Activated naive CD8-positive, alpha-beta T cell treated with anti-CD3 and anti-CD28 coated beads, Interleukin-2, amount 50 U/mL, for 24 hours (primary cell): ENCODE measurements around the gene HNF1B.

ENCODE experiments used
- ATAC-seq: fragments of 150-1000 bp; cut with Tn5 transposase; one replicate; pipeline ENCODE4 v1.10.0; 2021
- DNase-seq: peaks from one replicate; pipeline ENCODE4 v3.0.0; 2021
- H3K27ac Mint-ChIP-seq: one replicate; pipeline ENCODE4 v1.8.0; 2021; ENCODE audit warnings: mild to moderate bottlenecking, mixed read lengths
- H3K27me3 Mint-ChIP-seq: one replicate; pipeline ENCODE4 v1.8.0; 2021; ENCODE audit warnings: mixed read lengths
- H3K36me3 Mint-ChIP-seq: one replicate; pipeline ENCODE4 v1.8.0; 2021; ENCODE audit warnings: low read depth, mixed read lengths
- H3K4me1 Mint-ChIP-seq: one replicate; pipeline ENCODE4 v1.8.0; 2021; ENCODE audit warnings: mixed read lengths
- H3K4me3 Mint-ChIP-seq: one replicate; pipeline ENCODE4 v1.8.0; 2021; ENCODE audit warnings: mild to moderate bottlenecking, moderate library complexity, mixed read lengths
- H3K9me3 Mint-ChIP-seq: one replicate; pipeline ENCODE4 v1.8.0; 2021; ENCODE audit warnings: mixed read lengths

Gene HNF1B

GRCh38 chr17:37747222-37747621 is 2.4 kb upstream of the HNF1B start:
- Mint-ChIP-seq H3K4me3 (no peak overlapping the region), H3K4me1 (peaks cover 32% of the 10 kb centered on the region), H3K27ac (no peak overlapping the region), H3K9me3 (no peaks in the 10 kb centered on the region), H3K27me3 (peaks cover 66% of the 10 kb centered on the region), H3K36me3 (no peaks in the 10 kb centered on the region)
- DNase-seq (no peak), ATAC-seq (no peak)

GRCh38 chr17:37746617-37747016 is 1.8 kb upstream of the HNF1B start:
- no peaks in the 10 kb centered on the region for H3K36me3 Mint-ChIP-seq
- no peak for ATAC-seq
- H3K27ac Mint-ChIP-seq: no peak overlapping the region
- peak overlapping the region; percentile 19 for H3K4me3 Mint-ChIP-seq
- peaks cover 65% of the 10 kb centered on the region for H3K27me3 Mint-ChIP-seq
- H3K9me3 Mint-ChIP-seq: no peaks in the 10 kb centered on the region
- H3K4me1 Mint-ChIP-seq: peaks cover 27% of the 10 kb centered on the region
- no peak for DNase-seq

DNA sequence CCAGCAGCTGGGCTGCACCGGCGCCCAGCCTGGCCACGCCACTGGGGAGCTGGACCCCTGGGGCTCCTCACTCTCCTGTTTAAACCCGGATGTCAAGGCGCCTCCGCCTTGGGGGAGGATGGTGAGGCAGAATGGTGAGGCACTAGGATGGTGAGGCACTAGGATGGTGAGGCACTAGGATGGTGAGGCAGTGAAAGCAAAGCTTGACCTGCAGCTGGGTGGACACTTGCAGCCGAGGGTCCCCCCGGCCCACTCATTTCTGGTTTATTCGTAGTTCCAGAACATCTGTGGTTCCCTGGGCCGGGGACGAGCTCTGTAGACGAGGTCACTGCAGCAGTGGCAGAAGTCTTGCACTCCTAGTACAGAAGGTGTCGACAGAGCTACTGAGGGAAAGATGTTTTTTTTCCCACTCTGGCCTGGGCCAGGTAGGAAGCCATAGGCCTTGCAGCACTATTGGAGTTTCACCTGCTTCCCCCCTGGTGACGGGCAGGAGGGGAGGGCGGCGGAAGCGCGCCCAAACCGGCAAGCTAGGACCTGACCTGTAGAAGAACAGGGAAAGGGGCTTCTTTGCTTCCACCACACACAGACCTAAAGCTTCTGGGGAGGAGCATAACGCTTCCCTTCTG is 1.1 kb upstream of the HNF1B start:
- Mint-ChIP-seq H3K27ac (no peak overlapping the region), H3K36me3 (no peaks in the 10 kb centered on the region), H3K9me3 (no peaks in the 10 kb centered on the region), H3K4me1 (peaks cover 27% of the 10 kb centered on the region), H3K27me3 (peaks cover 72% of the 10 kb centered on the region), H3K4me3 (peak overlapping the region; percentile 74)
- DNase-seq: no peak
- no peak for ATAC-seq

GRCh38 chr17:37744633-37744927 is 279 bp downstream of the HNF1B start:
- DNase-seq (no peak), ATAC-seq (no peak)
- Mint-ChIP-seq H3K4me3 (peak overlapping the region; percentile 74), H3K4me1 (peaks cover 25% of the 10 kb centered on the region), H3K27ac (no peak overlapping the region), H3K9me3 (no peaks in the 10 kb centered on the region), H3K36me3 (peaks cover 1% of the 10 kb centered on the region), H3K27me3 (peaks cover 78% of the 10 kb centered on the region)

- Mint-ChIP-seq H3K9me3 (no peaks in the 10 kb centered on the region), H3K36me3 (peaks cover 1% of the 10 kb centered on the region), H3K27me3 (peaks cover 81% of the 10 kb centered on the region), H3K4me3 (peak overlapping the region; percentile 74), H3K4me1 (peaks cover 25% of the 10 kb centered on the region), H3K27ac (no peak overlapping the region)
- DNase-seq (peak; percentile 38), ATAC-seq (peak; percentile 27)
Measured at GRCh38 chr17:37743875-37744632, 805 bp downstream of the HNF1B start.

DNA sequence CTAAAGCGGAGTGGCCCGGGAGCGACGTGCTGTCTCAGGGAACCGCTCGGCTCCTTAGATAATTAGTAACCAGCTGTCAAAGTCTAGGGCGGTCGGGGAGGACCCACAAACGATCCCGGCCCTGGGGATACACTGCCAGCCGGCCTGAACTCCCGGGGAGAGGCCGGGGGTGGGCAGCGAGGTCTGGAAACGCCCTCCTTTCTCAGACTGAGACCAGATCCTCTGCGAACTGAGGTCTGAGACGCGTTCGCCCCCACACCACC is 1.3 kb downstream of the HNF1B start:
- ATAC-seq (no peak), DNase-seq (no peak)
- H3K36me3 Mint-ChIP-seq: peaks cover 1% of the 10 kb centered on the region
- peak overlapping the region; percentile 74 for H3K4me3 Mint-ChIP-seq
- peak overlapping the region; percentile 62 for H3K27ac Mint-ChIP-seq
- H3K4me1 Mint-ChIP-seq: peaks cover 25% of the 10 kb centered on the region
- no peaks in the 10 kb centered on the region for H3K9me3 Mint-ChIP-seq
- H3K27me3 Mint-ChIP-seq: peaks cover 81% of the 10 kb centered on the region

DNA sequence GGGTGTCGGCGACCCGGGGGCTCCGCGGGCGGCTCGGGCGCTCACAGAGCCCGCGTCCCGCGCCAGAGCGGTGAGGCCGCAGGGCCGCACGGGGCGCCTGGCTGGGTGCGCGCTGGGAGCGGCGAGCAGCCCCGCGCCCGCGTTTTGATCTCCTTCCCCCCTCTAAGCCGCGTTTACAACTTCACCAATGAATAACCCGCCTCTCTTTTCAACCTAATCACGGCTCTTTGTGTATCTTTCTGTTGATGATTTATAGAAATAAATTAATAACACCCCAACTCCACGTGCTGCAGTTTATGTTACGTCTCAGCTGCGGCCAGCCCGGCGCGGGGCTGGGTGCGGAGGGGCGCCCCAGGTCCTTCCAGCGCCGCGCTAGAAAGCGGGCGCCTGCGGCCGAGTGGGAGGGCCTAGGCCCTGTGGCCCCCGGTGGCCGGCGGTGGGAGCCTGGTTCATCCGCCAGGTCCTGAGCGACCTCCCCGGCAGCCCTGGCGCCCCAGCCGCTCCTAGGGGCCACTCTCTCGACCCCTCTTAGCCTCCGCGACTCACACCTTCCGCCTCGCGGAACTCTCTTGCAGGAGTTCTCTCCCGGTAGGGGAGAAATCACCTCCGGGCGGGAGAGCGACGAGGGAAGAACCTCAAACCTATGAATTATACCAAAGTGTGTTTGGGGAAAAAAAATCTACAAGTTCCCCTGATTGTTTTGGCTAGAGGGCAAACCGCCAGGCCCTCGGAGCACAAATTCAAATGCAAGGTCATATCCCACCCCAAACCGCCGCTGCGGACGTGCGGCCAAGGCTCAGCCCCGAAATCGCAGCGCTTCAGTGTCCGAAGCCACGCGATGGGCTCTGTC is 1.9 kb downstream of the HNF1B start:
- Mint-ChIP-seq H3K4me1 (peaks cover 25% of the 10 kb centered on the region), H3K27ac (peak overlapping the region; percentile 62), H3K27me3 (peaks cover 83% of the 10 kb centered on the region), H3K4me3 (peak overlapping the region; percentile 74), H3K9me3 (no peaks in the 10 kb centered on the region), H3K36me3 (peaks cover 1% of the 10 kb centered on the region)
- DNase-seq: peak; percentile 20
- ATAC-seq: no peak

DNA sequence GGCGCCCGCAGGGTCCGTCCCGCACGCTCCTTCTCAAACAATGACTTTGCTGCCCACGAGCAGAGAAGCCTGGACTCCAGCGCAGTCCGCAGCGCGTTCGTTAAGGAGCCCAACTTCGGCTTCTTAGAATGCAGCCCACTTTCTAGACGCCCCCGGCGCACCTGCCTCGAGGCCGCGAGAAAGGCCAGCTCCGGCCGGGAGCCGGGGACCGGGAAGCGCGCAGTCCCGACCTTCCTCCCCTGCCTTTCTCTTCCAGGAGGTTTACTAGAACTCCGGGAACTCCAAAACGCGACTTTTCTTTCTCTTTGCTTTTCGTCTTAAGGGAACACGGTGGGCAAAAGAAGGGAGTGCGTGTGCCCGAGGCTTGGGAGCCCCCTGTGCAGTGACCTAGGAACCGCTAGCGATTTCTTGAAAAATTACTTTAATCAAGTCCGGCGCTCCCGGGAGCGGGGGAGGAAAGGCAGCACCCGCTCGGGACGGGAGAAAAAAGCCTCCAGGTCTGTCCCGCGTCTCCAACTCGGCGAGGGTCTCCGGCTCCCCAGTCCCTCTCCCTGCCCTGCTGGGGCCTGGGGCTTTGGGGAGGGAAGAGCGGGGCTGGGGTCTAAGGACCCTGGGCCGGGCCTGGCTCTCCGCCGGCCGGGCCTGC is 2.6 kb downstream of the HNF1B start:
- no peak overlapping the region for H3K27ac Mint-ChIP-seq
- H3K27me3 Mint-ChIP-seq: peaks cover 81% of the 10 kb centered on the region
- peaks cover 1% of the 10 kb centered on the region for H3K36me3 Mint-ChIP-seq
- no peaks in the 10 kb centered on the region for H3K9me3 Mint-ChIP-seq
- ATAC-seq (no peak), DNase-seq (no peak)
- peak overlapping the region; percentile 64 for H3K4me3 Mint-ChIP-seq
- peaks cover 25% of the 10 kb centered on the region for H3K4me1 Mint-ChIP-seq

DNA sequence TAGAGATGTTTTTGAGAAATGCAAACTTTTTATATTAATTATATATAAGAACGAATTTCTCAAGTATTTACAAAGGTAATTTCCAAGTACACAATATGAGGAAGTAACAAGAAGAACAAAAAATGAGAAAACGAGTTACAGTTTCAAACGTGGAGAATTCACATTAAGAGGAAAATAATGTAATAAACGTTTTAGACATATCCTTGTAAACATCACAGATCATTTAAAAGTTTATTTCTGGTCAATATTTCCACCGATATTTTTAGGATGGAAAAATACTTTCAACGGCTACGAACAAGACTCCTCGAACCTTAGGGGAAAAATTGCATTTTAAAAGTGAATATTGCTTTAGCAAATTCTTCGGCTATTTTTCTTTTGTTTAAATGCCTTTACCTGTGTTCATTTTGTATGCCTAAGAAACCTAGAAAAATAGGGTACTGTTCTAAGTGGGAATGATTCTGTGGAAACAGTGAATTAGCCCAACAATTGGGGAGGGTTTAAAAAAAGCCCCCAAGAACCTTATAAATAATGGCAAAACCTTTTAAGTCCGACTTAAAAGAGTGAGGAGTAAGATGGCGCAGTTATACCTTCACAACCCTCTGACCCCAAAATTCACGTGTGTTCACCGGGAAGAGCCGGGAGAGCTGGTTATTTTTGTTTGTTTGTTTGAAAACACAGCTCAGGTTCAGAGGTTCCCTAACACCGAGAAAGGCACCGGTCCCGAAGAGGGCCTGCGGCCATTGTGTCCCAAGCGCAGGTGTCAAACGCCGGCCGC is 3.3 kb downstream of the HNF1B start:
- H3K9me3 Mint-ChIP-seq: no peaks in the 10 kb centered on the region

DNA sequence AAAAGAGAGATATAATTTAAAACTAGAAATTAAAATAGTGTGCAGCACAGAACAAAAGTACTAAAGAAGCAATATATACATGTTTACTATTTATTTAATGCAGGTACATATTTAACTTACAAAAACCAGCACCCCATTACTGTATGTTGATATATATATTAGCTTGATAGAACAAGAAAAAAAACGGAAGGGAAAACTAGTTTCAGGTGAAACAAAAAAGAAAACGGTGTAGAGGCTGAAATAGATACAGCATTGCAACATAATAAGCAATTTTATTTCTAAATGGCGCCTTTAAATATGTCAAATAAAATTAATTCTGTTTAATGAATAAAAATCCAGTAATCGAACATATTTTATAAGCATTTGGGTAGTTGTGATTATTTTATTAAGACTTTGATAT is 3.9 kb downstream of the HNF1B start:
- Mint-ChIP-seq H3K4me1 (peaks cover 27% of the 10 kb centered on the region), H3K9me3 (no peaks in the 10 kb centered on the region), H3K36me3 (peaks cover 1% of the 10 kb centered on the region), H3K27ac (no peak overlapping the region), H3K4me3 (no peak overlapping the region), H3K27me3 (peaks cover 77% of the 10 kb centered on the region)
- ATAC-seq (no peak), DNase-seq (no peak)

More for the DNA sequence above, 3.3 kb downstream of the HNF1B start:
- Mint-ChIP-seq H3K27ac (no peak overlapping the region), H3K36me3 (peaks cover 1% of the 10 kb centered on the region), H3K4me3 (peak overlapping the region; percentile 64), H3K4me1 (peaks cover 25% of the 10 kb centered on the region), H3K27me3 (peaks cover 81% of the 10 kb centered on the region)
- DNase-seq (no peak), ATAC-seq (no peak)

DNA sequence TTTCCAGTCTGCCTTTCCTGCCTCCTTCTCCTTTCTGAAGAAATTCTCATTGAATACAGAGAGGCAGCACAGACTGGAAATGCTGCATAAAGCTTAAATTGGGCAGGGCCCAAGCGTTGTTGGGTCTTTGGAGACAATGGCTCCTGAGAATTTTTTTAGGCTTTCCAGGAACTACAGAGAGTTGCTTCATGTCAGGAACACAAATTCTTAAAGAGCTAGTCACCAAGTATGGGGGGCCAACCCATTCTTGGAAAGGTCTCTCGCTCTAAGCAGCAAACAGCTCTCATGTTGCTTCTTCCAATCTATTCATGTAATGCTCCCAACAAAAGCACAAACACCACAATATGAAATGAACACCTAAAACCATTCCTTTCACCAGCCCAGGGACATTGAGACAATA is 6.9 kb downstream of the HNF1B start:
- H3K36me3 Mint-ChIP-seq: peaks cover 1% of the 10 kb centered on the region
- DNase-seq (no peak), ATAC-seq (no peak)
- H3K4me3 Mint-ChIP-seq: no peak overlapping the region
- H3K9me3 Mint-ChIP-seq: no peaks in the 10 kb centered on the region
- H3K27me3 Mint-ChIP-seq: peaks cover 55% of the 10 kb centered on the region
- peaks cover 9% of the 10 kb centered on the region for H3K4me1 Mint-ChIP-seq
- no peak overlapping the region for H3K27ac Mint-ChIP-seq

GRCh38 chr17:37737081-37737480 is 7.8 kb downstream of the HNF1B start:
- H3K9me3 Mint-ChIP-seq: no peaks in the 10 kb centered on the region
- no peak overlapping the region for H3K4me3 Mint-ChIP-seq
- H3K4me1 Mint-ChIP-seq: peaks cover 4% of the 10 kb centered on the region
- no peak for ATAC-seq
- peaks cover 51% of the 10 kb centered on the region for H3K27me3 Mint-ChIP-seq
- H3K27ac Mint-ChIP-seq: no peak overlapping the region
- no peak for DNase-seq
- peaks cover 1% of the 10 kb centered on the region for H3K36me3 Mint-ChIP-seq

DNA sequence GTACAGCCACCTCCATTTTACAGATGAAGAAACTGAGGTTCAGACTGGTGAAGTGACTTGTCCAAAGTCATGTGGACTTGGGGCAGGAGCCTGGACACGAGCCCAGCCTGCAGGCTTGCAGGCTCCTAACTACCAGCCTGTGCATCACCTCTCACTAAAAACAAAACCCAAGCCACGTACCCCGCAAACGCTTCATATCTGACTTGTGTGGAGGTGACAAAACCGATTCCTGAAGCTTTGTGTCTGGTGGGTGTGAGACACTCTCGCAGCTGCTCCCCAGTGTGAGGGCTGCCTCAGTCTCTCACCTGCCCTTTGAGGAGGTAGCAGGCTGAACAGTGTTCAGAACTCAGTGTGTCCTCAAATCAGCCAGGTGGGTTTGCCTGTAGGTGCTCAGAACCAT is 8.4 kb downstream of the HNF1B start:
- ATAC-seq: no peak
- H3K36me3 Mint-ChIP-seq: peaks cover 1% of the 10 kb centered on the region
- no peak for DNase-seq
- no peak overlapping the region for H3K4me3 Mint-ChIP-seq
- H3K9me3 Mint-ChIP-seq: no peaks in the 10 kb centered on the region
- peaks cover 4% of the 10 kb centered on the region for H3K4me1 Mint-ChIP-seq
- H3K27ac Mint-ChIP-seq: no peak overlapping the region
- peaks cover 46% of the 10 kb centered on the region for H3K27me3 Mint-ChIP-seq

DNA sequence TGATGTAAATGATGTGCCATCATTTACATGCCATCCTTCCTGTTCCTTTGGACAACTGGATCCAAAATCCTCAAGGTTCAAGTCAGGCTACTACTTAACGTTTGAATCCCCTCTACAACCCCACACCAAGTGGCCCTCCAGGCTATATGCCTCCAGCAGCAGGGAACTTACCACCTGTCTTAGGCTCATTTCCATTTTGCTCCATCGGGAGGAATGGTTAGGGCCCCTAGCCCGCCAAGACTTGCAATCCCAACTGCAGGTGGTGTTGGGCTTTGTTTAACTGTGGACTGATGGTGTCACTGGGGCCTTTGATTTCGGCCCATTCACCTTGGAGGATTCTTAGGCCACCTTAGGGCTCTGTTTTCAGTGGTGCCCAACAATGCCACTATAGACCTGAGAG is 9.7 kb downstream of the HNF1B start:
- ATAC-seq: no peak
- peaks cover 2% of the 10 kb centered on the region for H3K4me1 Mint-ChIP-seq
- H3K27ac Mint-ChIP-seq: no peak overlapping the region

More for the DNA sequence above, 9.7 kb downstream of the HNF1B start:
- Mint-ChIP-seq H3K27me3 (peaks cover 36% of the 10 kb centered on the region), H3K36me3 (peaks cover under 1% of the 10 kb centered on the region), H3K9me3 (no peaks in the 10 kb centered on the region), H3K4me3 (no peak overlapping the region)
- no peak for DNase-seq
